H1 (cell line): Measurements from ENCODE around the gene CCDC88A. TPM values are rescaled to one million over a fixed set of nuclear protein-coding genes. Genes with fewer than 3 reads are reported as not detected.

Source experiments
- BCL11A ChIP-seq, 2 experiments: IDR thresholded peaks; one replicate each; pipeline ENCODE4 v1.6.1; 2011; ENCODE audit warnings: low read depth in 2 of 2, low read length in 2 of 2, mild to moderate bottlenecking in 2 of 2
- GTF2F1 ChIP-seq: IDR thresholded peaks from 2 replicates; pipeline ENCODE4 v1.6.1; 2012; ENCODE audit warnings: low read depth, low read length, improper control_type of control experiment, borderline replicate concordance
- JUN ChIP-seq: IDR thresholded peaks from 2 replicates; pipeline ENCODE4 v1.6.1; 2011; ENCODE audit warnings: low read depth, mild to moderate bottlenecking, improper control_type of control experiment, low read length
- SIN3A ChIP-seq, 2 experiments: IDR thresholded peaks in 1 of 2; conservative IDR thresholded peaks in 1 of 2; 2 replicates each; pipeline ENCODE4 v1.6.1; 2011 to 2012; ENCODE audit warnings: low read length in 2 of 2, improper control_type of control experiment in 1 of 2, low read depth in 1 of 2, mild to moderate bottlenecking in 1 of 2
- TCF12 ChIP-seq: IDR thresholded peaks from 2 replicates; pipeline ENCODE4 v1.6.1; 2011; ENCODE audit warnings: low read depth, mild to moderate bottlenecking, low read length
- polyA plus RNA-seq, 7 experiments: library from polyadenylated mRNA; depleted of rRNA in 3 of 7; stranded (reverse) in 5 of 7; unstranded in 2 of 7; fragments of >200 nt in 5 of 7; fragments of 200-250 nt in 2 of 7; gene quantifications; 1 replicate in 5 of 7; 2 replicates in 1 of 7; 4 replicates in 1 of 7; pipeline versions ENCODE4 v1.2.1 to v1.2.3, GENCODE V29; 2011 to 2013; ENCODE audit warnings: missing spikeins in 2 of 7, mixed read lengths in 2 of 7
- total RNA-seq: library from RNA; stranded (reverse); fragmentation: NEBNext Ultra II Directional; extraction: Animal tissue kit (Norgen Biotek cat#: 25700); gene quantifications from 2 replicates; pipeline ENCODE4 v1.2.1, GENCODE V29; 2021
- TF ChIP-seq, protein P1 (sequence below): fragments of 300-600 bp; sonication (generic); IDR thresholded peaks from 2 replicates; pipeline ENCODE4 v1.7.1; 2012; ENCODE audit warnings: low read length, moderate library complexity, mild to moderate bottlenecking, inconsistent platforms; ENCODE audit not compliant: insufficient replicate concordance

The CCDC88A gene
- total and polyA plus RNA-seq, 2 of the 8 experiments (the other 6 are each of a cell fraction or from before 2014, with no cell fraction given): 27.0 to 98.0 TPM

DNA sequence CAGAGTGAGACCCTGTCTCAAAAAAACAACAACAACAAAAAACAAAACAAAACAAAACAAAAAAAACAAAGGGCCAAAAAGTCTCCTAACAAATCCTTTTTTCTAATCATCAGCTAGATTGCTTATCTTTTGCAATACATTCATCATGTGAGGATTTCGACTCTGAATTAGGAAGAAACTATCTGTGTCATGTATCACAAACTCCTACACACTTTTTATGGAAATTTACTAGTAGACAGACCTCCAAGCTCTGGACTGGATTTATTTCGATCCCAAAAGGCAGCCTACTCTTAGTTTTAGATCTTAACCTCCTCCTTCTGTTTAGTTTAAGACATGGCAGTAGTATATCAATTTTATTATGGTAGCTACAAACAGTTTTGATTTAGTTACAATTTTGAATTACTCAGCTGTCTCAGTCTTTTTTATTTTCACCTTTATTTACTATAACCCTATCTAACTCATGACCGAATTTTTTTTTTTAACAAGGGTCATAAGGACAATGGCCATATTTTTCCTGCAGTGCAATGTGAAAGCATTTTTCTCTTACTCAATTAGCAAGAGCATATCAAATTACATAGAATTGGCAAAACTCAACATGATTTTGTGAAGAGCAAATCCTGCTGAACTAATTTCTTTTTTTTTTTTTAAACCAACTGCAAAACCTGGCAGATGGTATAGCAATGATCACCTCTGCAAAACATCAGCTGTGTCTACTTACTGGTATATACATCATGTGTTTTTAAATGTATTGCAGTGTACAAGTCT lies 10.7 kb upstream of the CCDC88A start (continued):
- TF ChIP-seq, protein P1, sequence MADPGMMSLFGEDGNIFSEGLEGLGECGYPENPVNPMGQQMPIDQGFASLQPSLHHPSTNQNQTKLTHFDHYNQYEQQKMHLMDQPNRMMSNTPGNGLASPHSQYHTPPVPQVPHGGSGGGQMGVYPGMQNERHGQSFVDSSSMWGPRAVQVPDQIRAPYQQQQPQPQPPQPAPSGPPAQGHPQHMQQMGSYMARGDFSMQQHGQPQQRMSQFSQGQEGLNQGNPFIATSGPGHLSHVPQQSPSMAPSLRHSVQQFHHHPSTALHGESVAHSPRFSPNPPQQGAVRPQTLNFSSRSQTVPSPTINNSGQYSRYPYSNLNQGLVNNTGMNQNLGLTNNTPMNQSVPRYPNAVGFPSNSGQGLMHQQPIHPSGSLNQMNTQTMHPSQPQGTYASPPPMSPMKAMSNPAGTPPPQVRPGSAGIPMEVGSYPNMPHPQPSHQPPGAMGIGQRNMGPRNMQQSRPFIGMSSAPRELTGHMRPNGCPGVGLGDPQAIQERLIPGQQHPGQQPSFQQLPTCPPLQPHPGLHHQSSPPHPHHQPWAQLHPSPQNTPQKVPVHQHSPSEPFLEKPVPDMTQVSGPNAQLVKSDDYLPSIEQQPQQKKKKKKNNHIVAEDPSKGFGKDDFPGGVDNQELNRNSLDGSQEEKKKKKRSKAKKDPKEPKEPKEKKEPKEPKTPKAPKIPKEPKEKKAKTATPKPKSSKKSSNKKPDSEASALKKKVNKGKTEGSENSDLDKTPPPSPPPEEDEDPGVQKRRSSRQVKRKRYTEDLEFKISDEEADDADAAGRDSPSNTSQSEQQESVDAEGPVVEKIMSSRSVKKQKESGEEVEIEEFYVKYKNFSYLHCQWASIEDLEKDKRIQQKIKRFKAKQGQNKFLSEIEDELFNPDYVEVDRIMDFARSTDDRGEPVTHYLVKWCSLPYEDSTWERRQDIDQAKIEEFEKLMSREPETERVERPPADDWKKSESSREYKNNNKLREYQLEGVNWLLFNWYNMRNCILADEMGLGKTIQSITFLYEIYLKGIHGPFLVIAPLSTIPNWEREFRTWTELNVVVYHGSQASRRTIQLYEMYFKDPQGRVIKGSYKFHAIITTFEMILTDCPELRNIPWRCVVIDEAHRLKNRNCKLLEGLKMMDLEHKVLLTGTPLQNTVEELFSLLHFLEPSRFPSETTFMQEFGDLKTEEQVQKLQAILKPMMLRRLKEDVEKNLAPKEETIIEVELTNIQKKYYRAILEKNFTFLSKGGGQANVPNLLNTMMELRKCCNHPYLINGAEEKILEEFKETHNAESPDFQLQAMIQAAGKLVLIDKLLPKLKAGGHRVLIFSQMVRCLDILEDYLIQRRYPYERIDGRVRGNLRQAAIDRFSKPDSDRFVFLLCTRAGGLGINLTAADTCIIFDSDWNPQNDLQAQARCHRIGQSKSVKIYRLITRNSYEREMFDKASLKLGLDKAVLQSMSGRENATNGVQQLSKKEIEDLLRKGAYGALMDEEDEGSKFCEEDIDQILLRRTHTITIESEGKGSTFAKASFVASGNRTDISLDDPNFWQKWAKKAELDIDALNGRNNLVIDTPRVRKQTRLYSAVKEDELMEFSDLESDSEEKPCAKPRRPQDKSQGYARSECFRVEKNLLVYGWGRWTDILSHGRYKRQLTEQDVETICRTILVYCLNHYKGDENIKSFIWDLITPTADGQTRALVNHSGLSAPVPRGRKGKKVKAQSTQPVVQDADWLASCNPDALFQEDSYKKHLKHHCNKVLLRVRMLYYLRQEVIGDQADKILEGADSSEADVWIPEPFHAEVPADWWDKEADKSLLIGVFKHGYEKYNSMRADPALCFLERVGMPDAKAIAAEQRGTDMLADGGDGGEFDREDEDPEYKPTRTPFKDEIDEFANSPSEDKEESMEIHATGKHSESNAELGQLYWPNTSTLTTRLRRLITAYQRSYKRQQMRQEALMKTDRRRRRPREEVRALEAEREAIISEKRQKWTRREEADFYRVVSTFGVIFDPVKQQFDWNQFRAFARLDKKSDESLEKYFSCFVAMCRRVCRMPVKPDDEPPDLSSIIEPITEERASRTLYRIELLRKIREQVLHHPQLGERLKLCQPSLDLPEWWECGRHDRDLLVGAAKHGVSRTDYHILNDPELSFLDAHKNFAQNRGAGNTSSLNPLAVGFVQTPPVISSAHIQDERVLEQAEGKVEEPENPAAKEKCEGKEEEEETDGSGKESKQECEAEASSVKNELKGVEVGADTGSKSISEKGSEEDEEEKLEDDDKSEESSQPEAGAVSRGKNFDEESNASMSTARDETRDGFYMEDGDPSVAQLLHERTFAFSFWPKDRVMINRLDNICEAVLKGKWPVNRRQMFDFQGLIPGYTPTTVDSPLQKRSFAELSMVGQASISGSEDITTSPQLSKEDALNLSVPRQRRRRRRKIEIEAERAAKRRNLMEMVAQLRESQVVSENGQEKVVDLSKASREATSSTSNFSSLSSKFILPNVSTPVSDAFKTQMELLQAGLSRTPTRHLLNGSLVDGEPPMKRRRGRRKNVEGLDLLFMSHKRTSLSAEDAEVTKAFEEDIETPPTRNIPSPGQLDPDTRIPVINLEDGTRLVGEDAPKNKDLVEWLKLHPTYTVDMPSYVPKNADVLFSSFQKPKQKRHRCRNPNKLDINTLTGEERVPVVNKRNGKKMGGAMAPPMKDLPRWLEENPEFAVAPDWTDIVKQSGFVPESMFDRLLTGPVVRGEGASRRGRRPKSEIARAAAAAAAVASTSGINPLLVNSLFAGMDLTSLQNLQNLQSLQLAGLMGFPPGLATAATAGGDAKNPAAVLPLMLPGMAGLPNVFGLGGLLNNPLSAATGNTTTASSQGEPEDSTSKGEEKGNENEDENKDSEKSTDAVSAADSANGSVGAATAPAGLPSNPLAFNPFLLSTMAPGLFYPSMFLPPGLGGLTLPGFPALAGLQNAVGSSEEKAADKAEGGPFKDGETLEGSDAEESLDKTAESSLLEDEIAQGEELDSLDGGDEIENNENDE: no peak
- TF ChIP-seq GTF2F1 (no peak), JUN (no peak), BCL11A (IDR thresholded peaks at IDR 0.05; ENCODE audit: low read depth in 2 of 2, low read length in 2 of 2) (no peak), TCF12 (no peak), SIN3A (conservative IDR thresholded peaks at IDR 0.05 in 1 of 2, IDR thresholded peaks at IDR 0.05 in 1 of 2; ENCODE audit: low read depth in 1 of 2, low read length in 2 of 2) (no peak)
